Stimulated activated naive CD8-positive, alpha-beta T cell treated with anti-CD3 and anti-CD28 coated beads, Interleukin-15, amount 100 ng/mL, for 72 hours (primary cell): Measurements from ENCODE around the gene GOLIM4.
A peak's percentile ranks its signal among the peaks of the same experiment; 100 is the strongest.

Experiments used
- ATAC-seq: fragments of 150-1000 bp; cut with Tn5 transposase; 2 replicates; pipeline ENCODE4 v1.10.0; 2021; ENCODE audit warnings: mild to moderate bottlenecking, moderate library complexity
- DNase-seq, 2 donors: peaks; one replicate each; pipeline ENCODE4 v3.0.0; 2021 to 2022
- H3K27ac Mint-ChIP-seq, 2 donors: one replicate each; pipeline ENCODE4 v1.8.0; 2022; ENCODE audit warnings: mild to moderate bottlenecking in 2 of 2, mixed read lengths in 2 of 2, moderate library complexity in 2 of 2
- H3K27me3 Mint-ChIP-seq: one replicate; pipeline ENCODE4 v1.8.0; 2022; ENCODE audit warnings: mixed read lengths
- H3K4me1 Mint-ChIP-seq: one replicate; pipeline ENCODE4 v1.8.0; 2022; ENCODE audit warnings: mild to moderate bottlenecking, mixed read lengths
- H3K4me3 Mint-ChIP-seq, 2 donors: one replicate each; pipeline ENCODE4 v1.8.0; 2022; ENCODE audit warnings: mild to moderate bottlenecking in 2 of 2, mixed read lengths in 2 of 2, moderate library complexity in 1 of 2
- H3K9me3 Mint-ChIP-seq, 2 donors: one replicate each; pipeline ENCODE4 v1.8.0; 2022; ENCODE audit warnings: mixed read lengths in 2 of 2

GOLIM4 gene

DNA sequence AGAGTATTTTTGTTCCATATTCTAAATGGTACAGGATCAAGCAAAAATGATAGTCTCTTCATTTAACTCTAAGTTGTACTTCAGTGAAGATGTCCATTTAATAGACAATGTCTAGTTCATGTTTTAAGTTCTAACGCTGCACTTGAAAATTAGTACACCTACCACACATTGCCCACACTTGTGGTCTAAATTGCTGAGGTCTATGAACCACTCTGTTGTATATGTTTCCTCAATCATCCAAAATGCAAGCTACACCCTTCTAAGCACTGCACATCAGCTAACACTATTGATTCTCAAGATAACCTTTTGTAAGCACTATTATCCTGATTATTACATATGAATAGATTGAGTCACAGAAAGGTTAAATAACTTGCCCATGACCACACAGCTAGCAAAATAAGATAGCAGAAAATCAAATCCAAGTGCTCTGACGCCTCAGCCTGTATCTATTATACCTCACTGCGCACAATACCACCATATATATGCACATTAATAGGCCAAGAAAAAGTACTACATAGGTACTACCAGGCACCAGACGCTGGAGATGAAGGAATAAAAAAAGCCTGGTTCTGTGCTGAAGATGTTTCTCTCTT is 6.4 kb downstream of the GOLIM4 start:
- no peak for DNase-seq
- H3K4me1 Mint-ChIP-seq = peaks cover 16% of the 10 kb centered on the region
- peaks cover 64% of the 10 kb centered on the region for H3K27me3 Mint-ChIP-seq
- H3K9me3 Mint-ChIP-seq = no peaks in the 10 kb centered on the region
- ATAC-seq = no peak
- H3K27ac Mint-ChIP-seq = no peak overlapping the region
- no peak overlapping the region for H3K4me3 Mint-ChIP-seq

- peaks cover 58% of the 10 kb centered on the region for H3K27me3 Mint-ChIP-seq
- peaks cover 16% of the 10 kb centered on the region for H3K4me1 Mint-ChIP-seq
- DNase-seq (no peak), ATAC-seq (peak; percentile 54)
- H3K9me3 Mint-ChIP-seq = no peaks in the 10 kb centered on the region
- H3K27ac Mint-ChIP-seq = no peak overlapping the region
- no peak overlapping the region for H3K4me3 Mint-ChIP-seq
Measured at GRCh38 chr3:168088106-168088720, 7.5 kb downstream of the GOLIM4 start.

DNA sequence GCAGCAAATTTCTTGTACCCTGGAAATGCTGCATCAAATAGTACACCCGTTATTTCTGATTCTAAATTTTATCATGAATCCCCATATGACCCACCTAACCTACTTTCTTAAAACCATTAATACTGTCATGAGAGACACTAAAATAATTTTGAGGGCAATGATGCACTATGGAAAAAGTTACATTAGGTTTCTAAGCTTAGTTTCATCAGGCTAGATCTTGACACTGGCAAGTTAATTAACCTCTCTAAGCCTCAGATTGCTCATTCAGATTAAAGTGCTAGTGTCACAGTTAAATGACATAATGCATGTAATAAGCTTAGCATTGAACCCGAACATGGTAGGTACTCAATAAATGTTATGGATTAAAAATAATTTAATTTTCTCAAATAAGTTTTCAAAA is 8.2 kb downstream of the GOLIM4 start:
- H3K4me3 Mint-ChIP-seq = no peak overlapping the region
- peaks cover 51% of the 10 kb centered on the region for H3K27me3 Mint-ChIP-seq
- DNase-seq (no peak), ATAC-seq (peak; percentile 35)
- no peaks in the 10 kb centered on the region for H3K9me3 Mint-ChIP-seq
- H3K4me1 Mint-ChIP-seq = peaks cover 16% of the 10 kb centered on the region
- no peak overlapping the region for H3K27ac Mint-ChIP-seq

DNA sequence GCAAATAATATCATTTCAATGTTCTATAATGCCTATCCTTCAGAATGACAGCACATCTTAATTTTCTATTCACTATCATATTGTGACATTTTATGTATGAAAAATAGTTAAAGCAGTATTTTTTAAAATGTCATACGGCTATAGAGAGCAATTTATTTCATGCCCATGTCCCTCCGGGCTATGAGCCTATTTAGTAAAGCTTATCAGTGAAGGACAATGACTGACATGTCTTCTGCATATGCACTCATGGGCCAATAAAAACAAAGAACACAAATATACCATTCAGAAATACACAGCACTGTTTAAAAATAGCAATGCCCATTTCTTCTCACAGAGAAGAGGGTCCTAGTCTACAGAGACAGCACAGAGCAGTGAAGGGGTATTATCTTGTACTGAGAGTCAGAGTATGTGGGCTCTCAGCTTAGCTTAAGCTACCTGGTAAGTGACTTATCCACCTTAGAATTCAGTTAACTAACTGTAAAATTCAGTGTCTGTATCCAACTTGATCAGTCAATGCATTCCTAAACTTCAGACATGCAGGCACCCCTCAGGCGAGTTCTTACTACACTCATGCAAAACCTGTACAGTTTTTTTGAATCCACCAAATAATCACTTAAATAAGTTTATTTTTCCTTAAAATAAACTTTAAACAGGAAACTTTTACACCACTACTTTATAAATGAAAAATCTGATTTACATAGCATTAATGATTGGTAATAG is 9.0 kb downstream of the GOLIM4 start:
- H3K4me1 Mint-ChIP-seq = peaks cover 16% of the 10 kb centered on the region
- H3K9me3 Mint-ChIP-seq = no peaks in the 10 kb centered on the region
- no peak for ATAC-seq

DNA sequence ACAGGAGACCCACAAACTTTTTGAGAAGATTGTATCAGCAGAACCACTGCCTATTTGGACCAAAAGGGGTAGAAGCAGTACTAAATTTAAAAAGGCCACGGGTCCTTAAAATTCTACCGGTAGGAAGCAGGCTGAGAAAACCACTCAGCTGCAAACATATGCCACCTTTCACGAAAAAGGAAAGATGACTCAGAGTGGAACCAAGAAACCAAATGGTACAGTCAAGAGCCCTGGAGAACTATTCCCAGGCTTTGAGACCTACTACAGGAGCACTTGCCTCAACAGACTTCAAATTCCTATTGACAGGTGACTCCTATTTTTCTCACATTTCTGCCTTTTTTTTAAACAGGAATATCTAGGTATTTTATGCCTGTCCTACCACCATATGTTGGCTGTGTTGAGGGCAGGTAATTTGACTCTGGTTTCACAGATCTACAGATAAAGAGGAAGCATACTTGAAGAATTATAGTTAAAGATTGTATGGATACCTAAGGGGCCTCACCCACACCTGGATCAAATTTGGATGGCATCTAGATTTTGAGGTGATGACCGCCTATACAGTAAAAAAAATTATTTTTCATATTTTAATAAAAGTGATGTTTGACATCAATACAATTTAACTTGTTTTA is 10.1 kb downstream of the GOLIM4 start:
- peaks cover 16% of the 10 kb centered on the region for H3K4me1 Mint-ChIP-seq
- no peaks in the 10 kb centered on the region for H3K9me3 Mint-ChIP-seq
- H3K27me3 Mint-ChIP-seq = peaks cover 32% of the 10 kb centered on the region
- no peak overlapping the region for H3K27ac Mint-ChIP-seq
- DNase-seq (no peak), ATAC-seq (no peak)
- H3K4me3 Mint-ChIP-seq = no peak overlapping the region

More for the DNA sequence above, 9.0 kb downstream of the GOLIM4 start:
- H3K27ac Mint-ChIP-seq = no peak overlapping the region
- H3K27me3 Mint-ChIP-seq = peaks cover 43% of the 10 kb centered on the region
- H3K4me3 Mint-ChIP-seq = no peak overlapping the region
- no peak for DNase-seq

GRCh38 chr3:168083906-168084305 is 11.8 kb downstream of the GOLIM4 start:
- Mint-ChIP-seq H3K9me3 (no peaks in the 10 kb centered on the region), H3K4me3 (no peak overlapping the region), H3K4me1 (peaks cover 16% of the 10 kb centered on the region), H3K27me3 (peaks cover 16% of the 10 kb centered on the region), H3K27ac (no peak overlapping the region)
- no peak for ATAC-seq
- DNase-seq = no peak

DNA sequence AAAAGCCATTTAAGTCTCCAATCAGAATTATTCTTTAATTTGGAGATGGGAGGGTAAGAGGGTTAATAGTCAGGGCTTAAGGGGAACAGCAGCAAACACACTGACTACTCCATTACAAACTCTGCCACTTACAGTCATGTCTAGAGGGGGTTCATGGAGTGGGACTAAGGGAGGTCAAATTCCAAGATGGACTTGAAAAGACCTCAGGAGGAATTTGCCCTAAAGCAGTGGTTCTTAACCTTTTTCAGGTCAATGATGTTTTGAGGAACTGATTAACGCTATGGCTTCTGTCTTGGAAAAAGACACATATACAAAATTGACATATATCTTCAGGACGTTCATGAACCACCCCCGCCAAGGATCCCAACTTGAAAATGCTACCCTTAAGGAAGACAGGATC is 13.9 kb downstream of the GOLIM4 start:
- DNase-seq = no peak
- Mint-ChIP-seq H3K4me3 (no peak overlapping the region), H3K27me3 (peaks cover 9% of the 10 kb centered on the region), H3K9me3 (no peaks in the 10 kb centered on the region), H3K27ac (no peak overlapping the region), H3K4me1 (peaks cover 8% of the 10 kb centered on the region)
- ATAC-seq = no peak

- Mint-ChIP-seq H3K4me1 (peaks cover 8% of the 10 kb centered on the region), H3K9me3 (no peaks in the 10 kb centered on the region), H3K27me3 (peaks cover 9% of the 10 kb centered on the region), H3K27ac (peak overlapping the region in 1 of 2 donors; percentile 42), H3K4me3 (no peak overlapping the region)
- no peak for ATAC-seq
- DNase-seq = no peak
Measured at GRCh38 chr3:168081171-168081771, 14.5 kb downstream of the GOLIM4 start.

DNA sequence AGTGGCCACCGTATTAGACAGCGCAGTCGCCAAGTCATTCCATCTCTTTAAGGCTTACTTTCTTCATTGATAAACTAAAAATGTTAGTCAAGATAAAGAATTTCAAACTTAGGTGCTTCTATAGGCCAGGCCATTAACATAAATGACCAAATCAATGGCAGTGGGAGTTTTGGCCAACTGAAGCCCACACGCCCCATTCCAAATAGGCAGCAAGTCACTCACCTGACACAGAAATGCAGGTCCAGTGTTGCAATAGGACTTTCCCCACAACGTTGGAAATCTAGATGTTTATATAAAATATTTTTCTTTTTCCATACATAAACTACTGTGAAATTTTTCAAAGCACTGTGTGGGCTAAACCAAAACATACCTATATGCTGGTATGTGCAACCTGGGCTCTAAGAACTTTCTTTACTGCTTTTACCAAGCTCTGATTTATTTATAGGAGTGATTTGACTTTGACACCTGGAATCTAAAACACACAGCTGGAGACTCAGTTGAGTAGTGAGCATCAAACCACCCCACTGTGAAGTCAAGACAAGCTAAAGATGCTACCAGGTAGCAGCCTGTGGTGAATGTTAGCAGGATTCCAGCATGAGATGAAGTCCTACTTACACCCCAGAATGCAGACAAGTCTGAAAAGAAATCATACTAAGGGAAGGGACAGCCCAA is 15.1 kb downstream of the GOLIM4 start:
- H3K4me3 Mint-ChIP-seq = no peak overlapping the region
- H3K4me1 Mint-ChIP-seq = peaks cover 8% of the 10 kb centered on the region
- H3K27ac Mint-ChIP-seq = peak overlapping the region in 1 of 2 donors; percentile 42
- no peaks in the 10 kb centered on the region for H3K9me3 Mint-ChIP-seq
- no peak for DNase-seq
- peaks cover 9% of the 10 kb centered on the region for H3K27me3 Mint-ChIP-seq
- no peak for ATAC-seq

- Mint-ChIP-seq H3K27ac (no peak overlapping the region), H3K4me1 (peaks cover 5% of the 10 kb centered on the region), H3K9me3 (no peaks in the 10 kb centered on the region), H3K4me3 (no peak overlapping the region), H3K27me3 (peaks cover 7% of the 10 kb centered on the region)
- DNase-seq = no peak
- ATAC-seq = no peak
Measured at GRCh38 chr3:168080022-168080421, 15.7 kb downstream of the GOLIM4 start.

DNA sequence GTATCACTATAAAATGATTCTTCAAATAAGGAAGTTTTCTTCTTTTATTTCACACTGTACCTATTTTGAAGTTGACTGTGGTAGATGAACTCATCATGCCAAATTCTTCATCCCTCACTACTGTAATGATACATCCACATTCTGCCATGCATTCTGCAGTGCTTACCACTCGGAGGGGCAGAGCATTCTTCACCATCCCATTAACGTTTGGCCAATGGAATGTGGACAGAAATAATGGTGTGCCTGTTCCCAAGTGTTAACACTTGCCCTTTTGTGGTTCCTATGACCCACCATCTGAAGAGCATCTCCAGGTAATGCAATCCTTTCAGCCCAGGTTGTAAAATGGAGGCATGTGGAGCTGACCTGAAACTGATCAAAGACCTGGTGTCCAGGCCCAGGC is 18.6 kb downstream of the GOLIM4 start:
- DNase-seq (no peak), ATAC-seq (no peak)
- H3K4me1 Mint-ChIP-seq = no peaks in the 10 kb centered on the region
- no peaks in the 10 kb centered on the region for H3K9me3 Mint-ChIP-seq
- H3K27ac Mint-ChIP-seq = no peak overlapping the region
- no peaks in the 10 kb centered on the region for H3K27me3 Mint-ChIP-seq
- no peak overlapping the region for H3K4me3 Mint-ChIP-seq

GRCh38 chr3:168073842-168074605 is 21.7 kb downstream of the GOLIM4 start:
- DNase-seq = no peak
- no peak for ATAC-seq
- no peaks in the 10 kb centered on the region for H3K27me3 Mint-ChIP-seq
- no peak overlapping the region for H3K27ac Mint-ChIP-seq
- H3K4me1 Mint-ChIP-seq = no peaks in the 10 kb centered on the region
- H3K9me3 Mint-ChIP-seq = no peaks in the 10 kb centered on the region
- H3K4me3 Mint-ChIP-seq = no peak overlapping the region

- Mint-ChIP-seq H3K27me3 (no peaks in the 10 kb centered on the region), H3K4me3 (no peak overlapping the region), H3K27ac (no peak overlapping the region), H3K9me3 (no peaks in the 10 kb centered on the region), H3K4me1 (no peaks in the 10 kb centered on the region)
- no peak for ATAC-seq
- DNase-seq = no peak
Measured at GRCh38 chr3:168072323-168072650, 23.4 kb downstream of the GOLIM4 start.

DNA sequence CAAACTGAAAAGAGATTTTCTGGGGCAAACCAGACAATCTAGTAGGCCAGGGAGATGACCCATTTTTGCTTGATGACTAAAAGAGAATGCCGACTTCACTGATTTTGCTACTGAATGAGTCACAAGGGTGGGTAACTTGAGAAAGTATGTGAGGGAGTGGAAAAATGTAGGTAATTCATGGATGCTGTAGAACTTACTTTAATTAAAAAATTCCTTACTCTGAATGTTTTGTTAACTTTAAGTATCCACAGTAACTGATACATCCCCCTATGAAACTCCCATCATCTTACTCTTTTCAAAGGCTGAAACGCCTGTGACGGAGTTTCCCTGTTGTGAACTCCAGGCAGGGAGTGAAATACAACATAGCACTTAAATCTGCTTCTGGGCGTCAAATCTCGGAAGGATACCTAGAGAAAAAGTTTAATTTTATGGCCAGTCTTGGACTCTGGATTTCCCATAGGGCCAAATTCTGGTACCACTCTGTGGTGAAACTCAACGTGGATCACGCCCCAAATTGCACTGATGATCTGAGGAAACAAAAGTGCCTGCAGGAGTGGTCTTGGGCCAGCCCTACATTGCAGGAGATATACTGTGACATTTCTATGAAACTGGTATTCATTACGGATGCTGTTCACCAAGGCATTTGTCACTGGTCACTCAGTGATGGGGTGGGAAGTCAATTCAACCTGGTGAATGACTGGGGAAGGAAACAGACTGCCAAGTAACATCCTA is 24.0 kb downstream of the GOLIM4 start:
- ATAC-seq (no peak), DNase-seq (no peak)
- H3K4me3 Mint-ChIP-seq = no peak overlapping the region
- H3K9me3 Mint-ChIP-seq = no peaks in the 10 kb centered on the region
- H3K27me3 Mint-ChIP-seq = no peaks in the 10 kb centered on the region
- peaks cover 4% of the 10 kb centered on the region for H3K4me1 Mint-ChIP-seq
- no peak overlapping the region for H3K27ac Mint-ChIP-seq
